Naive B cell (primary cell): ENCODE data around the gene PAFAH2. TPM values are rescaled to one million over a fixed set of nuclear protein-coding genes. Genes with fewer than 3 reads are reported as not detected.

Experiments
- ATAC-seq, 2 donors: fragments of 150-1000 bp; cut with Tn5 transposase; 2 replicates each; pipeline ENCODE4 v1.10.0; 2021; ENCODE audit warnings: low read depth in 2 of 2, mild to moderate bottlenecking in 2 of 2, moderate library complexity in 2 of 2
- DNase-seq: peaks from one replicate; pipeline ENCODE4 v3.0.0; 2022
- H3K27ac Mint-ChIP-seq, 6 donors: one replicate each; pipeline ENCODE4 v1.8.0; 2020 to 2022; ENCODE audit warnings: mild to moderate bottlenecking in 6 of 6, mixed read lengths in 6 of 6, moderate library complexity in 5 of 6, inconsistent platforms in 2 of 6
- H3K27me3 Mint-ChIP-seq, 3 donors: one replicate each; pipeline ENCODE4 v1.8.0; 2021 to 2022; ENCODE audit warnings: mixed read lengths in 3 of 3, mild to moderate bottlenecking in 1 of 3
- H3K36me3 Mint-ChIP-seq, 2 donors: one replicate each; pipeline ENCODE4 v1.8.0; 2020 to 2022; ENCODE audit warnings: mixed read lengths in 2 of 2, inconsistent platforms in 1 of 2, mild to moderate bottlenecking in 1 of 2
- H3K4me1 Mint-ChIP-seq, 3 donors: one replicate each; pipeline ENCODE4 v1.8.0; 2020 to 2022; ENCODE audit warnings: mixed read lengths in 3 of 3, inconsistent platforms in 1 of 3, mild to moderate bottlenecking in 1 of 3, moderate library complexity in 1 of 3
- H3K4me3 Mint-ChIP-seq, 8 donors: one replicate each; pipeline ENCODE4 v1.8.0; 2020 to 2022; ENCODE audit warnings: mild to moderate bottlenecking in 8 of 8, mixed read lengths in 8 of 8, moderate library complexity in 8 of 8, inconsistent platforms in 2 of 8
- H3K9me3 Mint-ChIP-seq, 7 donors: one replicate each; pipeline ENCODE4 v1.8.0; 2020 to 2022; ENCODE audit warnings: mixed read lengths in 7 of 7, mild to moderate bottlenecking in 5 of 7, inconsistent platforms in 2 of 7, moderate library complexity in 1 of 7
- polyA plus RNA-seq, 6 donors: library from polyadenylated mRNA; unstranded; fragments of 300-500 nt; fragmentation: Illumina TruSeq; gene quantifications; one replicate each; pipeline ENCODE4 v1.2.3, GENCODE V29; 2021; ENCODE audit warnings: low read depth in 6 of 6

Gene PAFAH2
- polyA plus RNA-seq = 1 to 10 TPM; 4.0 to 9.2 (median 7.7) TPM

DNA sequence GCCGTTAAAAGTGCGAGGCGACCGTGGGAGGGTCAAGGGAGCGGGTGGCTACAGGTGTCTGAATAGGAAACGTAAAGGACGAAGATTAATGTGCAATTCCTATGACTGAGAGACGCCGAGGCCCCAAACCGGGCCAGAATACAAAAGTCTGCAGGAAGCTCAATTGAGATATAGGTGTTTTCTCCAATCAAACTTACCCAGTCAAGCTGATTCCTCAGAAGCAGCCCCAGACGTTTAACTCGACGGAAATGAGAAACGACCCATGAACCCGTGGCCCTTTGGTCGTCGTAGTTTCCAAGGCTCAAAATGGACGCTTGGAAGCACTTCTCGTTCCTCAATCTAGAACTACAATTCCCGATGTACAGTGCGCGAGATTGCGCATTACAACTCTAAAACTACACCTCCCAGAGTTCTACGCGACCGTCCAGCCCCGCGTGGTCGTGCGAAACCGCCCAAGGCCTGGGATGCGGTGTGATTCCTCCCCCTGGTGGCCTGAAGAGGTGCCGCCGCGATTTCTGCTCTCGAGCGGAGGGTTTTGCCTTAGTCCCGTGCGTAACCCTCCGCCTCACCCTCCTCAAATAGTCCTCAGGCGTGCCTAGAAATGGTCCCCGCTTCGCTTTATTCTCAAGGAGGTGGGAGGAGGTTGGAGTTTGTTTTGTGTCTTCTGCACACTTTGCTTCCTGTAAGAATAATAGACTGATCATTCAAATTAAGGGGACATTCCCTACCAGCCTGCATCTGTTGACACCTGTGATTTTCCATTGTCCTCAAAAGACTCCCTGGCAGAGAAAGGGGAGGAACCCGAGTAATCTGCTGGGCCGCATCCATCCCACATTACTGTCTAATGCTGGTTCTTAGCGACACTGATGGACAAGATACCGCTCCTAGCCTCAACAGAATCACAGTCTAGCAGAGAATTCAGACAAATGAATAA, at the start of gene PAFAH2:
Gene PAFAH2, minus strand, starts transcription at position 236 of the 934 bp plus-strand sequence. CDS start 7,247 bp downstream, outside the sequence.
- ATAC-seq (peak; percentile 97), DNase-seq (peak; percentile 97)
- Mint-ChIP-seq H3K27me3 (no peaks in the 10 kb centered on the region), H3K4me1 (peaks cover 12 to 27% (median 24%) of the 10 kb centered on the region in 3 donors), H3K27ac (peak within 1 kb of the TSS; percentile 95 to 98 (median 98)), H3K4me3 (peak within 1 kb of the TSS; percentile 89 to 99 (median 96)), H3K9me3 (no peaks in the 10 kb centered on the region), H3K36me3 (no peaks in the 10 kb centered on the region)

DNA sequence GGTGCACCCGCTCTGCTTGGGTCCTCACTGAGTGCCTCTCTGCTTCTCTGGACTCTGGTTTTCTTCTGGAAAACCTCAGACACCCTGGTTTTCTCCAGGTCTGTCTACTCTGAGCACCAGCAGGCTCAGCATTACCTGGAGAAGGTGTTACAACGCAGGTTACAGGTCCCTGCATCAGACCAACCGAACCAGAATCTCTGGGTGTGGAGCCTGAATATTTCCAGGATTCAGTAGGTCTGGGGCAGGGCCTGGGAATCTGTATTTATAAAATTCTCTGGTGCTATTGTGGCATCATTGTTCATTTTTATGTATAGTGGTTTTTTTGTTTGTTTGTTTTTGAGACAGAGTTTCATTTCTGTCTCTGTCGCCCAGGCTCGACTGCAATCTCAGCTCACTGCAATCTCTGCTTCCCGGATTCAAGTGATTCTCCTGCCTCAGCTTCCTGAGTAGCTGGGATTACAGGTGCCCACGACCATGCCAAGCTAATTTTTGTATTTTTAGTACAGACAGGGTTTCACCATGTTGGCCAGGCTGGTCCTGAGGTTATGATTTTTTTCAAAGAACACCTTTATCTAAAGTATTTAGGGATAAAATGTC, 49.5 kb upstream of the PAFAH2 start:
- H3K27me3 Mint-ChIP-seq = peaks cover 57 to 84% (median 64%) of the 10 kb centered on the region in 3 donors
- peaks cover 0 to 8% (median 2%) of the 10 kb centered on the region in 3 donors for H3K4me1 Mint-ChIP-seq
- DNase-seq (no peak), ATAC-seq (no peak)
- no peaks in the 10 kb centered on the region for H3K9me3 Mint-ChIP-seq
- no peak overlapping the region for H3K4me3 Mint-ChIP-seq
- H3K27ac Mint-ChIP-seq = no peak overlapping the region
- no peaks in the 10 kb centered on the region for H3K36me3 Mint-ChIP-seq

DNA sequence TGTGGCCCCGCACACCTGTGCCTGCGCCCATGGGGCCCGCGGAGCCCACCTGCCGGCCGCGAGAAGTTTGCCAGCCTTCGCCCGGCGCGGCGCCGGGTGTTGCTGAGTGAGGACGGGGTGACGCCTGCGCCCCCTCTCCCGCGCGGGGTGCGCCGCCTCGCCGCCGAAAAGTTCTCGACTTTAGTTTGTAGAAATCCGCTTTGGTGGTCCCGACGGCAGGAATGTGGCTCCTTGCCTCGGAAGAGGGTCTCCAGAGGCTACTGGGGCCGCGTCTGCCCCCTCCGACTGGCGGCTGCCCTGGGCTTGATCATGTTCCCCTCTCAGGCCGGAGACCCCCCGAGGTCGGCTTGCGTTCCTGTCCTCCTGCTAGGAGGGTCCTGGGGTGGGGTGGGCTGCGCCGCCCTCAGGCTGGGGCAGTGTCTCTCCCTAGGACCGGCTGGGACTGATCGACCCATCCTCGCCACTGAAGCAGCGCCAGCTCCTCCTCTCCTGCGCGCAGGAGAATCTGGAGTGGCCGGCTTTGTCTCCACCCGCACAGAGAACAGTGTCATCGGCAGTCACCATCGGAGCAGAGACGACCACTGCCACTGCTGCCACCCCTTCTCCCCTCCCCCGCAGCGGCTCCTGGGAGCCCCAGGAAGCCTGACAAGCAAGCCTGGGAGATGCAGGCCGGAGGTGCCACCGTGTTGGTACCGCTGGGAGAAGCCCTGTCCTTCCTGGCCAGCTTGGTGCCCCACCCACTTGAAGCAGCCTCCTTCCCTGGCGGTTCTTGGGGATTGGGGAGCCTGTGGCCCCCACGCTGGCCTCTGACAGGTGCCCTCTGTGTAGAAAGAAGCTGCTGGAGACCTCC, 48.6 kb upstream of the PAFAH2 start:
- no peak for ATAC-seq
- no peak overlapping the region for H3K27ac Mint-ChIP-seq
- H3K27me3 Mint-ChIP-seq = peaks cover 63 to 81% (median 66%) of the 10 kb centered on the region in 3 donors
- no peaks in the 10 kb centered on the region for H3K9me3 Mint-ChIP-seq
- H3K36me3 Mint-ChIP-seq = no peaks in the 10 kb centered on the region
- peaks cover 0 to 8% (median 2%) of the 10 kb centered on the region in 3 donors for H3K4me1 Mint-ChIP-seq
- no peak overlapping the region for H3K4me3 Mint-ChIP-seq
- no peak for DNase-seq

DNA sequence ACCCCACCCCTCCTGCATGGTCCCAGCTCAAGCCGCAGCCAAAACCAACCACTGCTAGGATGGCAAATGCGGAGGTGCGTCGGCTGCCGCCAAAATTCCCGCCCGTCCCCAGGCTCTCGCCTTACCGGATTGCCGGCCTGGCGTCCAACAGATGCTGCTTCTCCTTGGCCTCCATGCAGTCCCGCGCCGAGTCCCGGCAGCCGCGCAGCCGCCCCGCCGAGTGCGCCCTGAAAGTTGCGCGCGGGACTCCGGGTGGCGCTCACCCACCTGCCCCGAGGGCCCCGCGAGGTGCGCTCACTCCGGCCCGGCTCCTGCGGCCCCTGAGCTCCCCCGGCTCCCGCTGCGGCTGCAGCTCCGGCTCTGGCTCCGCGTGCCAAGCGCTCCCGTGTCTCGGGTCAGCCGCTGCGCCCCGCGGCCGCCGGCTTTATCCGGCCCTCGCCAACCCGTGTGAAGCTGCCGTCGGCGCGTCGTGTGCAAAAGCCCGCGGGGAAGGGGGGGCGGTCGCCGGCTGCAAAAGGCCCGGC, 47.9 kb upstream of the PAFAH2 start, which contains the start of gene SLC30A2:
Gene SLC30A2, minus strand, starts transcription at position 397 of the 524 bp plus-strand sequence. Its CDS starts 222 bp downstream, at position 175.
- Mint-ChIP-seq H3K4me1 (peaks cover 0 to 8% (median 2%) of the 10 kb centered on the region in 3 donors), H3K9me3 (no peaks in the 10 kb centered on the region), H3K27me3 (peaks cover 56 to 80% (median 67%) of the 10 kb centered on the region in 3 donors), H3K27ac (peak within 1 kb of the TSS in 1 of 6 donors; percentile 42), H3K36me3 (no peaks in the 10 kb centered on the region), H3K4me3 (peak within 1 kb of the TSS in 1 of 8 donors; percentile 17)
- DNase-seq (no peak), ATAC-seq (no peak)

DNA sequence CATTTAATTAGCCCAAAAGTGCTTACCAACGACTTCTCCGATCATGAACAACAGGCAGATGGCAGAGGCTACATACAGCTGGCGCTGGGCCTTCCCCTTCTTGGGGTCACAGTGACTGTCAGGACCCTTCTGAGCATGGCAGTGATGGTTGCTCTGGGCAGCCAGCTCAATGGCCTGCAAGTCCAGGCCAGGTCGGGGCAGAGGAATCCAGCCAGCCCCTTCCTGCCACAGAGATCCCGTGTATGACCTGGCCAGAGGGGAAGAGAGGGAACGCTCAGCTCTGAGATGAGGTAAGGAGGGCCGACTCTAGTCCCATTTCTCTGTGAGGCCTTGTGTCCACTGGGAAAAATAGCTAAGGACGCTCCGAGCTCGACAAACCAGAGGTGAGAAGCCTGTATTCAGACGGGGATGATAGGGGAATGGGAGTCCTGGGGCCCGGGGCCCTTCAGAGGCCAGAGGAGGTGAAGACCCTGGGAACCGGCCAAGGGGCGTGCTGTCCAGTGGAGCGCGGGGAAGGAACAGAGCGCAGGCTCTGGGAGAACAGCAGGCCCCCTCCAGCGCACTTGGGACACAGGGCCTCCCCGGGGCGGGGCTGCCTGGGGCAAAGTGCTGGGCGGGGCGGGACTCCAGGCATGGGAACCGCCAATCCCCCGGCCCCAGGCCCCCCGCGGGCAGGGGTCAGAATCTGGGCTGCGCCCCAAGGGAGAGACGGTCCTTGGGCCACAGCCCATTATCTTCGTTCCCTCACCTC, 47.3 kb upstream of the PAFAH2 start:
- H3K27me3 Mint-ChIP-seq = peaks cover 52 to 75% (median 61%) of the 10 kb centered on the region in 3 donors
- H3K9me3 Mint-ChIP-seq = no peaks in the 10 kb centered on the region
- H3K4me1 Mint-ChIP-seq = peaks cover 0 to 8% (median 2%) of the 10 kb centered on the region in 3 donors
- DNase-seq (no peak), ATAC-seq (no peak)
- H3K27ac Mint-ChIP-seq = peak overlapping the region in 1 of 6 donors; percentile 42
- H3K36me3 Mint-ChIP-seq = no peaks in the 10 kb centered on the region
- peak overlapping the region in 1 of 8 donors; percentile 17 for H3K4me3 Mint-ChIP-seq

DNA sequence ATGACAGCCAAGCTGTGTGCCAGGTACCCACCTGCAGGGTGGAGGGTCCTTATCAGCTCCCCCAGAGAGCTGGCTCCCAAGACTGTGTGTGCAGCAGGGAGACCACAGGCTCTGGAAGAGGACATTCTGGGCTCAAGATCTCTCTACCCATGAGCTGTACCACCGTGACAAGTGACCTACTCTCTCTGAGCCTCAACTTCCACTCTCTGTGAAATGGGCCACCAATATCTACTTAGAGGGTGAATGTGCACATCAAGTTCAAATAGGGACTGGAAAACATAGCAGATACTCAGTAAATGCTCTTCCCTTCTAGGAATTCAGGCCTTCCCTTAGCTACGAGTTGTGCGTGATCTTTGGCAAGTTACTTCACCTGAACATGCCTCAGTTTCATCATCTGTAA, 46.6 kb upstream of the PAFAH2 start:
- no peaks in the 10 kb centered on the region for H3K9me3 Mint-ChIP-seq
- no peak for ATAC-seq
- H3K36me3 Mint-ChIP-seq = no peaks in the 10 kb centered on the region
- no peak overlapping the region for H3K27ac Mint-ChIP-seq
- no peak for DNase-seq
- H3K4me3 Mint-ChIP-seq = no peak overlapping the region
- peaks cover 48 to 67% (median 53%) of the 10 kb centered on the region in 3 donors for H3K27me3 Mint-ChIP-seq
- peaks cover 0 to 8% (median 2%) of the 10 kb centered on the region in 3 donors for H3K4me1 Mint-ChIP-seq

DNA sequence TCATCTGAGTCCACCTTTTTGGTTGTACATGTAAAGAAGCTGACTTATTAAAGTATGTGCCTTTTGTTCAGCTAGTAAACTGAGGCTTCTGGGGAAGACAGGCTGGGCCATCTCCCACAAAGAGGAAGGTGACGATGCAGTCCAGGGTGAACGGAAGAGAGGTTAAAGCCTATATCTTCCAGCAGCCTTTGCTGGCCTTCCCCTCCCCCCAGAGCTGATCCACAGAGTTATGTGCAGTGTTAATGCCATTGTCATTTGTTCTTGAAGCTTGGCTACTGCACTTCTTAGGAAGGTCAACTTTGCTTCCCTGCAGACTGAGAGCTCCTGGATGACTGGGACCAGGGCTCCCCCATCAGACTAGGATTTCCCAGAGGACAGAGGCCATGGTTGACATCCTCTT, 45.9 kb upstream of the PAFAH2 start:
- no peak for DNase-seq
- Mint-ChIP-seq H3K27ac (no peak overlapping the region), H3K4me1 (peaks cover 0 to 8% (median 2%) of the 10 kb centered on the region in 3 donors)

DNA sequence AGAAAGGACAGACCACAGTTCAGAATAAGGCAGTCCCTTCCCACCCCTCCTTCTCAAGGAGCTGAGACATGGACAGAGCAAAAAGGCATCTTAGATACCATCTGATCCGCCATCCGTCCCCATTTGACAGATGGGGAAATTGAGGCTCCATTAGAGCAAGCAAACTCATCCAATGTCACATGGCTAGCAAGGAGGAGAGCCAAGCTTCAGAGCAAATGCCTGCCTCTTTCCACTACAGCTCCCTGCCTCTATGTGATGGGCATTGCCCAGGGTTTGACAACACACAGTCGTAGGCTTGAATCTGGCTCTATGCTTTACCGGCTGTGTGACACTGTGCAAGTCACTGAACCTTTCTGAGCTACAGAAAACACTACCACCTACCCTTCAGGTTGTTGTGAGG, 44.1 kb upstream of the PAFAH2 start:
- Mint-ChIP-seq H3K9me3 (no peaks in the 10 kb centered on the region), H3K4me1 (peaks cover 0 to 8% (median 2%) of the 10 kb centered on the region in 3 donors), H3K27me3 (peaks cover 30 to 49% (median 46%) of the 10 kb centered on the region in 3 donors), H3K4me3 (peak overlapping the region in 1 of 8 donors; percentile 57), H3K27ac (no peak overlapping the region), H3K36me3 (no peaks in the 10 kb centered on the region)
- DNase-seq (no peak), ATAC-seq (no peak)

More for the DNA sequence above, 45.9 kb upstream of the PAFAH2 start:
- H3K4me3 Mint-ChIP-seq = no peak overlapping the region
- ATAC-seq = no peak
- no peaks in the 10 kb centered on the region for H3K9me3 Mint-ChIP-seq
- H3K27me3 Mint-ChIP-seq = peaks cover 42 to 66% (median 47%) of the 10 kb centered on the region in 3 donors
- no peaks in the 10 kb centered on the region for H3K36me3 Mint-ChIP-seq

DNA sequence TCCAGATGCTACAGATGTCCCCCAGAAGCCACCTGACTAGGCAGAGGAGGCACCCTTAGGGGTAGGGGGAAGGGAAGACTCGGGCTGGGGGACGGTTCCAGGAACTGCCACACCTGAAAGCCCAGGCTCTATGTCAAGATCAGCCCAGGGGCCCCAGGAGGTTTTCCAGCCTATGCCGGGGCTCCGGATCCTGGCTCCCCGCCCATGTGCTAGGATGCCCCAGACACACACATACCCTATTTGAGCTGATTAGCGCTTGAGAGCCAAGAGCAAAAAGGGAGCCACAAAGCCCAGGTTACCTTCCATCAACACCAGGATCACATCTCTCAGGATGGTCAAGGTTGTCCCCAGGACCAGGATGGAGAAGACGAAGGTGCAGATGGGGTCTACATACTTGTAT, 43.5 kb upstream of the PAFAH2 start:
- Mint-ChIP-seq H3K9me3 (no peaks in the 10 kb centered on the region), H3K27me3 (peaks cover 30 to 47% (median 46%) of the 10 kb centered on the region in 3 donors), H3K4me3 (no peak overlapping the region), H3K4me1 (peaks cover 0 to 6% (median 2%) of the 10 kb centered on the region in 3 donors), H3K36me3 (no peaks in the 10 kb centered on the region), H3K27ac (no peak overlapping the region)
- no peak for DNase-seq
- ATAC-seq = no peak

DNA sequence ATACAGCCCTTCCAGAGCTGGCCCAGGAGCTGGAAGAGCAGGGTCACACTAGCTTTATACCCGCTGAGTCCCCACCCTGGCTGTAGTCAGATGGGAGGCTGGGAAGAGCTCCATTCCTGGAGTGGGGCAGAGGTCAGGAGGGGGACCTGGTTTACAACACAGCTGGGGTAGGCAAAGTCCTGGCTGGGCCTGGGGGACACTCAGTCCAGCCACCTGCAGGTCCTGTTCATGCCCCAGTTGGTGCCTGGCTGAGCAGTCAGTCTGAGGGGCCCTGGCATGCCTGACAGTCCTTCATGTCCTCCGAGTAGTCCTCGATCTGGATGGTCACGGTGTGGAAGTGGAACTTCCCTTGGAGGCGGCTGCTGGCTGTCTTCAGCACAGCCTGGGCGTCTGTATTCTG, 41.0 kb upstream of the PAFAH2 start:
- no peak for ATAC-seq
- peak overlapping the region in 1 of 6 donors; percentile 51 for H3K27ac Mint-ChIP-seq
- H3K36me3 Mint-ChIP-seq = no peaks in the 10 kb centered on the region
- peak overlapping the region in 1 of 8 donors; percentile 13 for H3K4me3 Mint-ChIP-seq
- no peak for DNase-seq
- no peaks in the 10 kb centered on the region for H3K9me3 Mint-ChIP-seq
- H3K27me3 Mint-ChIP-seq = peaks cover 22 to 44% (median 29%) of the 10 kb centered on the region in 3 donors
- peaks cover 7 to 21% (median 13%) of the 10 kb centered on the region in 3 donors for H3K4me1 Mint-ChIP-seq

DNA sequence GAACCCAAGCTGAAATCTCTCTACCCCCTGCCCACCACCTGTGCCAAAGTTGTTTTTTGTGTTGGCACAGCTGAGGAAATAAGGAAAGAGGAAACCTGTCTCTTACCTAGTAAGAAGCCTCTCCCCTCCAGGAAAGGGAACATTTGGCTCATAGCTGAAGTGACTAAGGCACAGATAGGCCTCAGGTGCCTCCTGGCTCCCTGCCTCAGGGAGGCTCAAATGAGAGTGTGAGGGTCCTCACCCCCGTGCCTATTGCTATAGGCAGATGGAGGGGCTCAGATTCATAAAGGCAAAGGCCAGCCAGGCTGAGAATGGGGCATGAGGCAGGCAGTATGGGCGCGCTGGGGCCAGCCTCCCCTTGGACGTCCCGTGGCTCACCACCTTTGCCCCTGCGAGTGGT, 40.6 kb upstream of the PAFAH2 start:
- DNase-seq (no peak), ATAC-seq (no peak)
- Mint-ChIP-seq H3K27ac (peak overlapping the region in 1 of 6 donors; percentile 51), H3K36me3 (no peaks in the 10 kb centered on the region), H3K27me3 (peaks cover 19 to 44% (median 24%) of the 10 kb centered on the region in 3 donors), H3K4me3 (peak overlapping the region in 1 of 8 donors; percentile 48), H3K9me3 (no peaks in the 10 kb centered on the region), H3K4me1 (peaks cover 7 to 21% (median 13%) of the 10 kb centered on the region in 3 donors)

DNA sequence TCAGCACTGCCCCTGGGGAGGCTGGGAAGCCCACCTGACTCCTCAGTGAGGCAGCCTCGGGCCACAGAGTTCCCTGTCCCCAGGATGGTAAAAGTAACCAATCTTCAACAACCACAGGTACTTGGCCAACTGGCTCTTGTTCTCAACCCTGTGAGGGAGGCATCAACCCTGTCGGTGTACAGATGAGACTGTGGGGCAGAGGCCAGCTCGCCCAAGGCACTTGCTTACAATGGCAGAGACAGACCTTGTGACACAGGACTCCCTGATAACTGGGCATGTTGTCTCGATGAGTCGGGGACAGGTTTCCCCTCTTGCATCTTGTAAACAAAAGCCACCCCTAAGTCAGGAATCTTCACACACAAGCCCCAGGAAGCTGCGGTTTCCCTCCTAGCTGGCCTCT, 40.0 kb upstream of the PAFAH2 start:
- ATAC-seq (no peak), DNase-seq (no peak)
- no peak overlapping the region for H3K27ac Mint-ChIP-seq
- no peaks in the 10 kb centered on the region for H3K36me3 Mint-ChIP-seq
- H3K4me1 Mint-ChIP-seq = peaks cover 7 to 21% (median 13%) of the 10 kb centered on the region in 3 donors
- peaks cover 15 to 42% (median 20%) of the 10 kb centered on the region in 3 donors for H3K27me3 Mint-ChIP-seq
- H3K9me3 Mint-ChIP-seq = no peaks in the 10 kb centered on the region
- H3K4me3 Mint-ChIP-seq = peak overlapping the region in 1 of 8 donors; percentile 48
